ENCODE measurements around the gene ALOXE3.

ALOXE3 gene

GRCh38 chr17:8046306-8046928 is 71.9 kb downstream of the ALOXE3 start:
- no peak for DNase-seq

Measured in activated CD4-positive, alpha-beta T cell treated with anti-CD3 and anti-CD28 coated beads for 4 hours (primary cell).